GM18526 (cell line): ENCODE results near the gene E2F4.

Source experiments
- POLR2A ChIP-seq: IDR thresholded peaks from 3 replicates; pipeline ENCODE4 v1.6.1; 2011; ENCODE audit not compliant: insufficient read length; ENCODE audit errors: extremely low read depth

Gene E2F4, protein sequence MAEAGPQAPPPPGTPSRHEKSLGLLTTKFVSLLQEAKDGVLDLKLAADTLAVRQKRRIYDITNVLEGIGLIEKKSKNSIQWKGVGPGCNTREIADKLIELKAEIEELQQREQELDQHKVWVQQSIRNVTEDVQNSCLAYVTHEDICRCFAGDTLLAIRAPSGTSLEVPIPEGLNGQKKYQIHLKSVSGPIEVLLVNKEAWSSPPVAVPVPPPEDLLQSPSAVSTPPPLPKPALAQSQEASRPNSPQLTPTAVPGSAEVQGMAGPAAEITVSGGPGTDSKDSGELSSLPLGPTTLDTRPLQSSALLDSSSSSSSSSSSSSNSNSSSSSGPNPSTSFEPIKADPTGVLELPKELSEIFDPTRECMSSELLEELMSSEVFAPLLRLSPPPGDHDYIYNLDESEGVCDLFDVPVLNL

DNA sequence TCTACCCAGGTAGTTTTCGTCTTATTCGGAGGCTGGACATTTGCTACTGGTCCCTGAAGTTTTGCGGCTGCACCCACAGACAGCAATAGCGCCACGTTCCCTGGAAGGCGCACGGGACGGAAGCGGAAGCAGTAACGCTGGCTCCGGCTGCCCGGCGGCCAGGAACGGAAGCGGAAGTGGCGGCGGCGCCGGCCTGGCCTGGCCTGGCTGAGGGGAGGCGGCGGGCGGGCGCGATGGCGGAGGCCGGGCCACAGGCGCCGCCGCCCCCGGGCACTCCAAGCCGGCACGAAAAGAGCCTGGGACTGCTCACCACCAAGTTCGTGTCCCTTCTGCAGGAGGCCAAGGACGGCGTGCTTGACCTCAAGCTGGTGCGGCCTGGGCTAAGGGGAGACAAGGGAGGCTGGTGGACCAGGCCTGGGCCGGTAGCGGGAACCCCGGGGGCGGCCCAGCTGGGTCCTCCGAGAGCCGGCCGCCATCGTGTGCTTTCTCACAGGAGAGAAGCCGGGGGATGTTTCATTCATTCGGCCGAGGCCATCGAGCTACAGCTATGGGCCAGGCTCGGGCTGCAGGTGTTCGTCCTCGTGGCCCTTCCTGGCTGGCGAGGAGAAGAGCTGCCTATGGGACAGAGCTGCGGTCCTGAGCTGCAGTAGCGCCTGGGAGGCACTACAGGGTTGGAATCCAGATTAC, at the start of gene E2F4:
E2F4 (plus strand) TSS at position 161 of the 687 bp plus-strand sequence; CDS start at position 234, 73 bp downstream.
- peak; percentile 80 for TF ChIP-seq POLR2A

GRCh38 chr16:67142342-67142741, 49.6 kb upstream of the E2F4 start:
- no peak for TF ChIP-seq POLR2A

DNA sequence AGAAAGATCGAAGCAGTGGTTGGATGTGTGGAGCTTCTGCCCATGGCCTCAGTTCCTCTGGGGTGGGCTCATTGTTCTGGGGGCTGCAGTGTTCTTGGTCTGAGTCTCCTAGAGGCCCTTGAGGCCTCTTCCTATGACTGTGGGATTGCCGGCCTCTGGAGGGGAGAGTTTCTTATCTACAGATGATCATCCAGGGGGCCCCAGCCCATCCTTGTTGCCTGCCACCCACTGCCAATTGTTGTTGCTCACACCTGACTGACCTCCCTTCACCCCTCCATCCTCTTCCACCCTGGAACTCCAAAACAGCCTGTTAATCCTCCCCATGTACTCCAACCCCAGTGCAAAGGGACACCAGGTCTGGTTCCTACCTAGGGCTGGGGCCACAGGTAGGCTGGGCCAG, 47.0 kb upstream of the E2F4 start:
- TF ChIP-seq POLR2A: no peak

DNA sequence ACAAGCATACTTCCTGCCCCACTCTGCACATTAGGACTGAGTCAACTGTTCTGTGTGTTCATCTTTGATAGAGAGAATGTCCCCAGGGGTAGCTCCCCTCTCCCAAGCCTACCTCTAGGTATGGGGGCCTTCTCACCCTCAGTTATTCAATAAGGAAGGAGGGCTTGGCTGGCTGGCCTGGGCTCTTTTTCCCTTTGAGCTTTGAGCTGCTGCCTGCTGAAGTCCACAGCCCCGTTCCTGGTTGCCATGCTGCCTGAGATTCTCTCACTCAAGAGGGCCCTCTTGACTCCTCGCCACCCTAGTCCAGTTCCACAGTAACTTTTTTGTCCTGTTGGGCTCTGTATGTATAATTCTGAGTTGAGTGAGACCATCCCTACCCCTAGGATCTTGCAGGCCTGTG, 46.2 kb upstream of the E2F4 start:
- no peak for TF ChIP-seq POLR2A

GRCh38 chr16:67146523-67147357, 45.2 kb upstream of the E2F4 start:
- TF ChIP-seq POLR2A: no peak

DNA sequence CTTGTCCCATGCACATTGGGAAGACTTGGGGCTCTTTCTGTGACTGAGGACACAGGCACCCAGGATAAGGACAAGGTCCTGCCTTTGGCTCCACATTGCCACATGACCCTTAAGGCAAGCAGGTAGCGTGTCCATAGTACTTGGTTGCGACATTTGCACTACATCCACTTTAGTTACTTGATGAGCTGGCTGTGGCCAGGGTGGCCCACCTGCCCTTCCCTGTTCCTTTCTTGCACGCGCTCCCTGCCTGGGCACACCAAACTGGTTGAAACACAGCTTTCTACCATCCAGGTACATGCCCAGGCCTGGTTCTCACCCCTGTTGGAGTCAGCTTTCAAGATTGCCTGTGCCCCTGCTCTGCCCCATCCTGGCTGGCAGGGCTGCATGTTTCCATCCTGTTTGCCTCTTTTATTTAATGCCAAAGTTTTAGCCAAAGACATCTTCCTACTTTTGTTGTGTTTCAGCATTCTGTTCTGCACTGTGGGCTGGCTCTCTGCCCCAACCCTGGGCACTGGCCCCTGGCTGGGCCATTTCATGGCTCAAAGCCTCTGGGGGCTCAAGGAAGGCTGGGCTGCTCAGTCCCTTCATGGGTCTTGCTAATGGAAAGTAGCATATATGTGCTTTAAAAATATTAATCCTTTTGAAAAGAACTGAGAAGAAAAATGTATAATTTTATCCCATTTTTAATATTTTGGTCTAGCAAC, 44.4 kb upstream of the E2F4 start:
- no peak for TF ChIP-seq POLR2A

DNA sequence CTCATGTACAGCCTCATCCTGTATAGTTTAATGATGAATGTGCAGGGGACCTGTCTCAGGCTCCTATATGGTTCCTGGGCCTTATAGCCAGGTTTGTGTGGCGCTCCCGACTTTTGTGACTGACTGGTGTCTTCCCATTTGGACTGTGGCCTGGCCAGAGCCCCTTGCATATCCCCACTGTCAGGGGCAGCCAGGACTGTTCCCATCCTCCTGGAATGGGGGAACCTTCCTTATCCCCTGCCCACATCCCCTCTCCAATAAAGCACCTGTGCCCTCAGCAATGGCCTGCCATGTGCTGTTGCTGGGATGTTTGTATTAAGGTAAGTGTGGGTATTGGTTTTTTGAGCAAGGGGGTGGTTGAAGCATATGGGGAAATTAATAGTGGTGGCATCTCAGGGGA, 43.7 kb upstream of the E2F4 start:
- no peak for TF ChIP-seq POLR2A

GRCh38 chr16:67148656-67149275, 43.2 kb upstream of the E2F4 start:
- TF ChIP-seq POLR2A: no peak

DNA sequence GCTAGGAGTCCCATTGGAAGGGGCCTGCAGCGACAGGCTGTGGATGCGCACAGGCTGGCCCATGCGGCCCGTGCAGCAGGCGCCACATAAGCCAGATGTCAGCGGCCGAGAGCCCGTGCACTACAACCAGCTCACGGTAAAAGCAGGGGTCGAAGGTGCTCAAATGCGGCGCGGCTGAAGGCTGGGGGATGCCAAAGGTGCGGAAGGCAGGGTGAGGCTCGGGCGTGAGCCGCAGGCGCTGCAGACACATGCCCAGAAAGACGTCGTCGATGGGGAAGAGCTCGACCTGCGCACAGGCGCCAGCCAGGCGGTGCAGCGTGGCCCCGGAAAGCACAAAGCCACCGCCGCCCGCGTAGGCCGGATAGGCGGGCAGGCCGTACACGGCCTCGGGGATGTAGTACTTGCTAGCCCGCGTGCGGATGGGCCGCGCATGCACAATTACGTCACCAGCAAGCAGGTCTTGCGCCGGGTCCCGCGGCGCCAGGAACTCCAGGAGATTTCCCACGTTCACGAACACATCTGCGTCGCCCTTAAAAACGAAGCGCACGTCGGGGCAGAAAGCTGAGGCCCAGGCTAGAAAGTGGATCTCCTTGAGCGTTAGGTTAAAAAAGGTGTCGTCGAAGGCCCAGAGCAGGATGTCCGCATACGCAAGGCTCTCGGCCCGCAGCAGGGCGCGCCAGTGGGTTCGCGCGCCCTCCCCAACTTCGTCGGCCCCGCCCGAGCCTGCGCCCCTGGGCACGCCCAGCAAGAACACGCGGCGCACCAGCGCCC, 42.5 kb upstream of the E2F4 start:
- TF ChIP-seq POLR2A: no peak

- TF ChIP-seq POLR2A: no peak
Observed at GRCh38 chr16:67150047-67150832, 41.7 kb upstream of the E2F4 start.

DNA sequence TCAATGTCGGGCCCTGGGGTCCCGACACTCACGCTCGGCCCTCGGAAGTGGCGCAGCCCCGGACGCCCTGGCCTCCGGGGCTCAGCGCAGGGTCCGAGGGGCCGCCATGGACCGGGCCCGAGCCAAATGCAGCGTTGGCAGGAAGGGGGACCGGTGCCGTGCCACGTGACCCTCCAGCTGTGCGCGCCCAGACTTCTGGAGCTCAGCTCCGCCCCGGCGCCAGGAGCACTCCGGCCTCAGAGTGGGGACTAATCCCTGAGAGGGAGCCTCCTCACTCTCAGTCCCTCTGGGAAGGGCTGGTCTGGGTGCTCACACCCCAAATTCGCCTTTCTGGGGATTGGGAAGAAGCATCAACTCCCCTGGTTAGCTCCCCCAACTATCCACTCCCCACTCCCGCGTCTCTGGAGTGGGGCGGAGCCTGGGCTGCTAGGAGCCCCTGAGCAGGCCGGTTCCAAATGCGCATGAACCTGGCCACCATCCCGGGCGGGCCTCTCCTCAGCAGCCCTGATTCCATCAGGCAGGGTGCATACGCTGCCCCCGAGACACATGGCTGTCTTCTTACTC, 41.0 kb upstream of the E2F4 start, which contains the start of gene B3GNT9:
B3GNT9 (minus strand) TSS at position 166 of the 564 bp plus-strand sequence. CDS start 513 bp downstream, outside the sequence.
- TF ChIP-seq POLR2A: peak; percentile 39

DNA sequence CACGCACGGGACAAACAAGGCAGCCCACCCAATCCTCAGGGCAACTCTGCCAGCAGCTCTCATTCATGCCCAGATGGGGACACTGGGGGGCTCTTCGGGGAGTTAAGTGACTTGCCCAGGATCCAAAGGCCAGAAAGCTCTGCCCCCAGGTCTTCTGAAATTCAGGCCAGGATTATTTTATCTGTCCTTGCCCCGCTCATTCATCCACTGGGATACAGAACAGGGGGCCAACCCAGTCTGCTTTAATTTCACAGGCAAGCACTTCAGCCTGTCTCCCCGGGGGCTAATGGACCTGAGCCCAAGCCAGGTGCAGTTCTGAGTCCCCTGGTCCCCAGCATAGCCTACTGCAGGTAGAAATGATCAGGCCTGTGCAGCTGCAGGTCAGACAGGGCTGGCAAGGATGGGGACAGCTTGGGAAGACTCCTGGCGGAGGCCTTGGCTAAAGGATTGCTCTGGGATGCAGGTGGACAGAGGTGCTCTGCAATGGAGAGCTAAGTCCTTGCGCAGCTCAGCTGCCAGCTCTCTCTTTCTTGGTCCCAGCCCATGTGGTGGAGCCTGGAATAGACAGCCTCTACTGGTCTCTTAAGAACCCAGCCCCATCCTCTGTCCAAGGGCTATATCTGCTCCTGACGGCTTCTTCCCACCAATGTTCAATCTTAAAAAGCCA, 40.4 kb upstream of the E2F4 start:
- no peak for TF ChIP-seq POLR2A
